HG02943 (cell line): Measurements from ENCODE around the gene UVSSA.

Experiments used
- ATAC-seq: cut with Tn5 transposase; IDR thresholded peaks from one replicate; pipeline ENCODE4 v1.9.1; 2021; ENCODE audit warnings: mild to moderate bottlenecking, low read depth, moderate library complexity; ENCODE audit not compliant: unreplicated experiment

Gene UVSSA

DNA sequence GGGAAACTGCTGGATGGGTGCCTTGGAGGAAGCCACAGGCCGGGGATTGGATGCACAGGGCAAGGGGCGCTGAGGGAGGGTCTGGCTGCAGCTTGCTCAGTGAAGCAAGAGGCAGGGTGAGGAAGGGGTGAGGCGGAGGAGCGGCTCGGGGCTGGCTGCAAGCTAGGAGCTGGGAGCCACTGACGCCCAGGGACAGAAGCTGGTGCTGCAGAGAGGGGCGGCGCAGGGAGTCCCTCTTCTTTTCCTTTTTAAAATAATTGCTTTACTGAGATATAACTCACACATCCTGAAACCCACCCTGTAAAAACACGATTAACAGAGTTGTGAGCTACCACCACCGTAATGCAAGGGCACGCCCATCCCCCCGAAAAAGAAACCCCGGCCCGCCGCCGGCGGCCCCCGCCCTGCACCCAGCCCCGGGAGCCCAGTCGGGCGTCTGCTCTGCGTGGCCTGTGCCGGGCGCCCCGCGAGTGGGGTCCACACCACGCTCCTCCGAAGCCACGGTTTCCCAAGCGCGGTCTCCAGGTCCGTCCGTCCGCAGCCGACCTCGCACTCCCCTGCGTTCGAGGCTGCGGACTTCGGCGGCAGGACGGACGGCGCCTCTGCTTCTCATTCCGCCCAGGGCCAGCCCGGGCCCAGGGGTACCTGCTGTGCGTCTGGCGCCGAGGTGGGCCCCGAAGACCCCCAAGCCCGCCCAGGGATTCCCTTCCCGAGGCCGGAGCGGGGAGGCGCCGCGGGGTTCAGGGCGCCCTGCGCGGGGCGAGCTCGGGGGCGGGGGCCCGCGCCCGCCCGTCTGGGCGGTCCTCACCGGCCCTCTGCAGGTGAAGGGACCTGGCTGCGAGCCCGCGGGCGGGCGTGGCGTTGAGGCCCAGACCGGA, 866 bp upstream of the UVSSA start:
- peak; percentile 23 for ATAC-seq

GRCh38 chr4:1347410-1347864, 429 bp downstream of the UVSSA start:
- ATAC-seq: peak; percentile 19

- no peak for ATAC-seq
Observed at GRCh38 chr4:1348014-1348513, 1.1 kb downstream of the UVSSA start.

- ATAC-seq: no peak
Observed at GRCh38 chr4:1348746-1349145, 1.7 kb downstream of the UVSSA start.

GRCh38 chr4:1349359-1350168, 2.6 kb downstream of the UVSSA start:
- no peak for ATAC-seq

- no peak for ATAC-seq
Observed at GRCh38 chr4:1350169-1350520, 3.1 kb downstream of the UVSSA start.

GRCh38 chr4:1351854-1352566, 5.0 kb downstream of the UVSSA start:
- ATAC-seq: no peak

GRCh38 chr4:1352567-1352900, 5.5 kb downstream of the UVSSA start:
- ATAC-seq: no peak

- ATAC-seq: no peak
Observed at GRCh38 chr4:1353186-1354055, 6.4 kb downstream of the UVSSA start.

DNA sequence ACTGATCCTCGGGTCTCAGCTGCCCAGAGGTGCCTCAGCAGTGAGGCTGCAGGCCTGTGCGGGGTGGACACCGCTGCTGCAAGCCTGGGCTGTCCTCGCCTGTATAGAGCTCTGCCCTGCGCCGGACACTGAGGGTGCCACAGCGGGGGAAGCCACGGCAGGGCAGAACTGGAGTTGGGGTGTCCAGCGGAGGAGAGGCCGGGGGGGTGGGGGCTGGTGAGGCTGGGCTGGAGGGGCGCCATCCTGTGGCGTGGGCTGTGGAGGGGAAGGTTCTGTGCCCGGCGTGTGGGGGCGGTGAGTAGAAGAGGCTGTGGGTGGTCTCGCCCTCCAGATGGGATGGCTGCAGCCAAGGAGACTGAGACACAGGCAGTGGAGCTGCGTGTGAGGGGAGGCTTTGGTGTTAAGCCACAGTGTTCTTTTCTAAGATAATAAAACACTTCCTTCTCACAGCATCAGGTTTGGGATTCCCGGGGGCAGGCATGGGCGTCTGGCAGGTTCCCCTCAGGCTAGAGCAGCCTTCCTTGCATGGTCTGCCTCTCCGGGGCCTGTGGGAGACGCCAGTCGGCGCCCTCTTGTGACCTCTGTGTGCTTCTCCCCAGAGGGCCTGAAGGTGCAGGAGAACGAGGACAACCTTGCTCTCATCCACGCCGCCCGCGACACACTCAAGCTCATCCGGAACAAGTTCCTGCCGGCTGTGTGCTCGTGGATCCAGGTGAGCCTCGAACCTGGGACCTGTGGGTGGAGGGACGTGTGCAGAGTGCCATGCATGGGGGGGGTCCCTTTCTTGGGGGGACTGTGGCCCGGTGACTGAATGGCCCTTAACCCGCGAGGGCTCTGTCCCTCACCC, 7.4 kb downstream of the UVSSA start:
- no peak for ATAC-seq

GRCh38 chr4:1354983-1355275, 7.9 kb downstream of the UVSSA start:
- ATAC-seq: no peak

GRCh38 chr4:1355378-1355777, 8.4 kb downstream of the UVSSA start:
- no peak for ATAC-seq

DNA sequence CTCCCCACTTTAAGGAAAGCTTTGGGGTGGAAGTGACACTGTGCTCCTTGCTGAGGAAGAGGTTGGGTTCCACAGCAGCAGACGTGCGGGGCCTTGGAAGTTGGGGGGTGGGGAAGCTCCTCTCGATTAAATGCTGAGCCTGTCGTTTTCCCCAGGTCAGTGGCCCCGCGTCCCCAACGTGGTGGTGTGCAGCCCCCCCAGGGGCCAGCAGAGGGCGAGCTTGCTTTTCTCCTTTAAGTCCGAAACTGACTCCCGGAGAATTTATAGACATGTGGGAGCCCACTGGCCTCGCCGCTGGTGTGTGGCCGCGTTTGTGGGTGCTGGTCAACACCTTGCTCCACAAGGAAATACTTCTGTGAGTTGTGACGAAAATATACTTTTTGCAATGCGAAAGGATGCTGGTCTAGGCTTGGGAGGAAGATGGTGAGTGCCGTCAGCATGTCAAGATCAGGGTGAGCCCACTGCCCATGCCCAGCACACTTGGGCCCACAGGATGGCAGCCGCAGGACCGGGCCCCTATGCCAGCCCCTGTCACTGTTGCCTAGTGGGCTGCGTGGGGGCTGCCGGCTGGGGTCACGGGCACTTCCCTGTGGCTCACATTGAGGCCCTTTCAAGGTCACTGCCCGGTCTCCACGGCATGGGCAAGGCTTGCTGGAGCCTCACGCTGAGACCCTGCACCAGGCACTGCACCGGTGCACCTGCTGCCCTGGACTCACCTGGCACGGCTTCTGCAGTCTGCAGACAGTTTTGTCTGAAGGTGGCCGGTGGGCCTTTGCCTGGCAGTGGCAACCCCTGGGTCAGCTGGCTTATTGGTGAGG, 9.4 kb downstream of the UVSSA start:
- ATAC-seq: no peak

DNA sequence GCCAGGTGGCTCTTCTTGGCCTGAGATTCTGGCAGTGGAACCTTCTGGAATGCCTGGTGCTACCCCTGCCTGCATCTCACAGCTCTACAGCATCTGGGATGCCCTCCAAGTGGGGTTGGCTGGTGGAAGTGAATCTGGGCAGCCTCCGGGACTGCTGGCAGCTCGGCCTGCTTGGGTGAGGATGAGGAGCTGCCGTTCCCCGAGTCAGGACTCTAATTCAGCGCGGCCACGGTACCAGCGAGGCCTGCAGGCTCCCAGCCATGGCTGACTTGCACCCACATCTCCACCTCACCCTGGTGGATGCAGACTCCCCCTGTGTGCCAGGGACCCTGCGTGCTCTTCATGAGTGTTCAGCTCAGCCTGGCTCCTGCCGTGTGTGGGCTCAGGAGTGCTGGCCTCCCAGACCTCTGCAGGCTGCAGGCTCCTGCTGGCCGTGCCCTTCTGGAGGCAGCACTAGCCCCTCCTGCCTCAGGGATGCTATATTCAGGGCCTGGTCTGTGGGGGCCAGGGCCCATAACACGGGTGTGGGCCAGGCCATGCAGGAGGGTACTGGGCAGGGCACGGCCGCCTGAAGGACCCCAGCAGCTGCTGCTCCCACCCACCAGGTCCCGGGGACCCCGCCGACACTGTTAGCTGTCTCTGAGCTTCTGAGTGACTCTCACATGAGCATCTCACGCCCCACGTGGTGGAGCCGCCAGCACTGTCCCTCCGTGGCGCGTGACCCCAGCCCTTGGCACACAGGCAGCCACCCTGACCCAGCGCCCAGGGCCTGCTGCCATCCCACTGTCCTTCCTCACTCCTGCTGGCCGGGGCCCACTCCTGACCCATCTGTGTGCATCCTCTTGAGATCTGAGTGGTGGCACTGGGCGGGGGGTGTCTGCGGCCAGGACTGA, 10.6 kb downstream of the UVSSA start:
- no peak for ATAC-seq

- ATAC-seq: no peak
Observed at GRCh38 chr4:1358421-1359143, 11.6 kb downstream of the UVSSA start.

DNA sequence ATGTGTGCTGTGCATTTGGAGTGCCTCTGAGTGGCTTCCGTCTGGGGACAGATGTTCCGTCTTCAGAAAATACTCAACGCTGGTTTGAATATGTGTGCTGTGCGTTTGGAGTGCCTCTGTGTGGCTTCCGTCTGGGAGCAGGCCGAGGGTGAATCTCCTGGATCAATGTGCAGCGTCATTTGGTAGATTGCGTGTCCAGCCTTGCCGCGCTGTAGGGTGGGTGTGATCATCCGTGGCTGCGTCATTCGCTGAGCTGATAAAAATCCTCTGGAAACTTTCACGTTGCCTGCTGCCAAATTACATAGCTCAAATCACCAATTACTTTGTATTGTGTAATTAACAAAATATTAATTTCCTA, 12.1 kb downstream of the UVSSA start:
- ATAC-seq: no peak

DNA sequence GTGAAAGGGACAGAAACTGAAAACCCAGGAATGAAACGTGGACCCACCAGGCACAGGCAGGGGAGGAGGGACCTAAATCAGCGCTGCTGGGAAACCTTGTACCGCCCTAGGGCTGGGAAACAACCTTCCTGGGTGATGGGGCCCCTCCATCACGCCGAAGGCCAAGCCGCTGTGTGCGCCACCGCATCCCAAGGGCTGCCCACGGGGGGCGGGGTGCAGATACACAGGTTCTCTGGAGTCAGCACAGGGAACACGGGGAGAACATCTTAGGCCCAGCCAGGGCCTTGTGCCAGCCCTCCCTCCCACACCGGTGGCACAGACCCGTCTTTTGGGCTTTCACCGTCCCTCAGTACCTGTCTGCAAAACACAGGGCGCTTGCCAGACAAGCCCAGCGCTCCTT, 13.0 kb downstream of the UVSSA start:
- no peak for ATAC-seq
